GM12878 (cell line): ENCODE results near the gene DDX51.

Experiments
- BACH1 ChIP-seq: fragments of 450-650 bp; IDR thresholded peaks from 2 replicates; pipeline ENCODE4 v1.6.1; 2017; ENCODE audit warnings: mild to moderate bottlenecking, borderline replicate concordance
- CHD2 ChIP-seq: IDR thresholded peaks from 2 replicates; pipeline ENCODE4 v1.6.1; 2011; ENCODE audit warnings: low read depth, low read length, improper control_type of control experiment, borderline replicate concordance
- EGR1 ChIP-seq, 2 experiments: IDR thresholded peaks; 1 replicate in 1 of 2; 2 replicates in 1 of 2; pipeline ENCODE4 v1.6.1; 2011 to 2012; ENCODE audit warnings: low read depth in 2 of 2, low read length in 2 of 2, borderline replicate concordance in 1 of 2, mild to moderate bottlenecking in 1 of 2, moderate library complexity in 1 of 2
- MEF2A ChIP-seq: IDR thresholded peaks from 2 replicates; pipeline ENCODE4 v1.6.1; 2011; ENCODE audit warnings: low read depth, mild to moderate bottlenecking, low read length, moderate library complexity; ENCODE audit not compliant: insufficient read depth
- PAX5 ChIP-seq: IDR thresholded peaks from 2 replicates; pipeline ENCODE4 v1.6.1; 2011; ENCODE audit warnings: low read depth, low read length, borderline replicate concordance
- POLR2A ChIP-seq: IDR thresholded peaks from 2 replicates; pipeline ENCODE4 v1.6.1; 2011; ENCODE audit warnings: low read depth, mild to moderate bottlenecking, low read length
- POLR2AphosphoS5 ChIP-seq: IDR thresholded peaks from 2 replicates; pipeline ENCODE4 v1.6.1; 2011; ENCODE audit warnings: mild to moderate bottlenecking, low read length, inconsistent platforms
- SREBF2 ChIP-seq: IDR thresholded peaks from 2 replicates; pipeline ENCODE4 v1.6.1; 2012; ENCODE audit warnings: mild to moderate bottlenecking, low read length
- TAF1 ChIP-seq: IDR thresholded peaks from 2 replicates; pipeline ENCODE4 v1.6.1; 2011; ENCODE audit warnings: mild to moderate bottlenecking, low read depth, low read length, borderline replicate concordance
- YY1 ChIP-seq: IDR thresholded peaks from 2 replicates; pipeline ENCODE4 v1.6.1; 2011; ENCODE audit warnings: low read depth, mild to moderate bottlenecking, low read length
- TF ChIP-seq, protein P1 (sequence below), 3 experiments: IDR thresholded peaks in 2 of 3; conservative IDR thresholded peaks in 1 of 3; 2 replicates each; pipeline ENCODE4 v1.5.1; 2011; ENCODE audit warnings: low read depth in 3 of 3, low read length in 3 of 3, mild to moderate bottlenecking in 3 of 3, control low read depth in 2 of 3, moderate library complexity in 2 of 3, inconsistent platforms in 1 of 3, mixed read lengths in 1 of 3; ENCODE audit not compliant: control insufficient read depth in 2 of 3, insufficient read depth in 1 of 3; ENCODE audit errors: extremely low read depth in 1 of 3
- TF ChIP-seq, protein P2 (sequence below): fragments of 450-650 bp; formaldehyde crosslinking; IDR thresholded peaks from 2 replicates; pipeline ENCODE4 v1.4.0; 2022; ENCODE audit warnings: mild to moderate bottlenecking, moderate library complexity

DNA sequence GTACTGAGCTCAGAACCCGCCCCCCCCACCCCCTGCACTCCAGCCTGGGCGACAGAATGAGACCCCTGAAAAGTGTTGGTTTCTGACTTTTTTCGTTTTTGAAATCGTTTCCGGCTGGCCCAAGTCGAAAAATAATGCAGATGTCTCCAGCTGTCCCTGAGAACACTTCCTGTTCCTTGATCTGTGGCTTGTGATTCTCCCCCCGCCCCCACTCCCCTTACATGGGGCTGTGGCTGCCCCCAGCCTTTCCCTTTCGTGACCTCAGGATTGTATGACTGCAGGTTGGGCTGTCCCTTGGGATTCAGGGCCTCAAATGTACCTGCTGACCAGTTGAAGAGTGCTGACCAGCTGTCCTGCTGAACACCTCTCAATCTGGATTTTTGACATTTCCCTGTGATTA lies 34.2 kb upstream of the DDX51 start:
- TF ChIP-seq BACH1 (no peak), POLR2AphosphoS5 (no peak), PAX5 (no peak), MEF2A (no peak), EGR1 (IDR thresholded peaks at IDR 0.05; ENCODE audit: borderline replicate concordance in 1 of 2, low read depth in 2 of 2, low read length in 2 of 2) (no peak), POLR2A (no peak), CHD2 (no peak), YY1 (no peak), SREBF2 (no peak), TAF1 (no peak)
- TF ChIP-seq, protein P1, sequence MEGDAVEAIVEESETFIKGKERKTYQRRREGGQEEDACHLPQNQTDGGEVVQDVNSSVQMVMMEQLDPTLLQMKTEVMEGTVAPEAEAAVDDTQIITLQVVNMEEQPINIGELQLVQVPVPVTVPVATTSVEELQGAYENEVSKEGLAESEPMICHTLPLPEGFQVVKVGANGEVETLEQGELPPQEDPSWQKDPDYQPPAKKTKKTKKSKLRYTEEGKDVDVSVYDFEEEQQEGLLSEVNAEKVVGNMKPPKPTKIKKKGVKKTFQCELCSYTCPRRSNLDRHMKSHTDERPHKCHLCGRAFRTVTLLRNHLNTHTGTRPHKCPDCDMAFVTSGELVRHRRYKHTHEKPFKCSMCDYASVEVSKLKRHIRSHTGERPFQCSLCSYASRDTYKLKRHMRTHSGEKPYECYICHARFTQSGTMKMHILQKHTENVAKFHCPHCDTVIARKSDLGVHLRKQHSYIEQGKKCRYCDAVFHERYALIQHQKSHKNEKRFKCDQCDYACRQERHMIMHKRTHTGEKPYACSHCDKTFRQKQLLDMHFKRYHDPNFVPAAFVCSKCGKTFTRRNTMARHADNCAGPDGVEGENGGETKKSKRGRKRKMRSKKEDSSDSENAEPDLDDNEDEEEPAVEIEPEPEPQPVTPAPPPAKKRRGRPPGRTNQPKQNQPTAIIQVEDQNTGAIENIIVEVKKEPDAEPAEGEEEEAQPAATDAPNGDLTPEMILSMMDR (IDR thresholded peaks at IDR 0.05 in 2 of 3, conservative IDR thresholded peaks at IDR 0.05 in 1 of 3; ENCODE audit: control insufficient read depth in 2 of 3, extremely low read depth in 1 of 3, insufficient read depth in 1 of 3, low read depth in 3 of 3, low read length in 3 of 3): no peak
- TF ChIP-seq, protein P2, sequence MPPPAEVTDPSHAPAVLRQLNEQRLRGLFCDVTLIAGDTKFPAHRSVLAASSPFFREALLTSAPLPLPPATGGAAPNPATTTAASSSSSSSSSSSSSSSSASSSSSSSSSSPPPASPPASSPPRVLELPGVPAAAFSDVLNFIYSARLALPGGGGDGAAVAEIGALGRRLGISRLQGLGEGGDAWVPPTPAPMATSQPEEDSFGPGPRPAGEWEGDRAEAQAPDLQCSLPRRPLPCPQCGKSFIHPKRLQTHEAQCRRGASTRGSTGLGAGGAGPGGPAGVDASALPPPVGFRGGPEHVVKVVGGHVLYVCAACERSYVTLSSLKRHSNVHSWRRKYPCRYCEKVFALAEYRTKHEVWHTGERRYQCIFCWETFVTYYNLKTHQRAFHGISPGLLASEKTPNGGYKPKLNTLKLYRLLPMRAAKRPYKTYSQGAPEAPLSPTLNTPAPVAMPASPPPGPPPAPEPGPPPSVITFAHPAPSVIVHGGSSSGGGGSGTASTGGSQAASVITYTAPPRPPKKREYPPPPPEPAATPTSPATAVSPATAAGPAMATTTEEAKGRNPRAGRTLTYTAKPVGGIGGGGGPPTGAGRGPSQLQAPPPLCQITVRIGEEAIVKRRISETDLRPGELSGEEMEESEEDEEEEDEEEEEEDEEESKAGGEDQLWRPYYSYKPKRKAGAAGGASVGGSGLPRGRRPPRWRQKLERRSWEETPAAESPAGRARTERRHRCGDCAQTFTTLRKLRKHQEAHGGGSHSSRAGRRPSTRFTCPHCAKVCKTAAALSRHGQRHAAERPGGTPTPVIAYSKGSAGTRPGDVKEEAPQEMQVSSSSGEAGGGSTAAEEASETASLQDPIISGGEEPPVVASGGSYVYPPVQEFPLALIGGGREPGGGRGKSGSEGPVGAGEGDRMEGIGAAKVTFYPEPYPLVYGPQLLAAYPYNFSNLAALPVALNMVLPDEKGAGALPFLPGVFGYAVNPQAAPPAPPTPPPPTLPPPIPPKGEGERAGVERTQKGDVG (CRISPR knock-in tag): no peak
